Endothelial cell of umbilical vein (primary cell): ENCODE results near the gene TMC1. TPM values are rescaled to one million over a fixed set of nuclear protein-coding genes. Genes with fewer than 3 reads are reported as not detected.

Experiments
- BruUV-seq: library from RNA; stranded (reverse); fragments of 400-500 nt; replicated peaks from 2 replicates; lab custom pipeline; 2021; lab: Mats Ljungman, UMichigan
- CTCF ChIA-PET: fragments of 300-600, 350-600 bp; sonication (Branson Sonifier 250); formaldehyde crosslinking; loops from one replicate; lab custom pipeline; 2021; ENCODE audit warnings: antibody characterized with exemption, inconsistent platforms; lab: Charles Lee
- POLR2A ChIA-PET: fragments of 300-600, 350-600 bp; sonication (Branson Sonifier 250); formaldehyde crosslinking; loops from one replicate; lab custom pipeline; 2021; ENCODE audit warnings: antibody characterized with exemption, inconsistent platforms; lab: Charles Lee
- DNase-seq: peaks from one replicate; pipeline ENCODE4 v3.0.0-alpha.2; 2011; ENCODE audit warnings: low read depth, low spot score
- FAIRE-seq: peaks from 2 replicates; lab custom pipeline; 2011; peaks lifted over from hg19 to GRCh38; lab: Jason Lieb, UNC
- H2AFZ ChIP-seq: 2 replicates; pipeline ENCODE4 v1.6.0; 2012; ENCODE audit warnings: low read depth, low read length, control low read depth, inconsistent platforms
- H3K27ac ChIP-seq: 2 replicates; pipeline ENCODE4 v1.5.1; 2011; ENCODE audit warnings: low read depth, mild to moderate bottlenecking, control low read depth, low read length, moderate library complexity; ENCODE audit not compliant: insufficient read depth
- H3K27me3 ChIP-seq, 2 experiments: 2 replicates each; pipeline versions ENCODE4 v1.6.0 to v1.6.1; 2011; ENCODE audit warnings: low read length in 2 of 2, mixed read lengths in 1 of 2; ENCODE audit not compliant: control insufficient read depth in 2 of 2, insufficient read depth in 2 of 2
- H3K36me3 ChIP-seq, 2 experiments: 2 replicates in 1 of 2; 3 replicates in 1 of 2; pipeline ENCODE4 v1.5.1; 2011; ENCODE audit warnings: low read length in 2 of 2, mild to moderate bottlenecking in 1 of 2, moderate library complexity in 1 of 2; ENCODE audit not compliant: control insufficient read depth in 2 of 2, insufficient read depth in 2 of 2; ENCODE audit errors: extremely low read depth in 1 of 2
- H3K4me1 ChIP-seq: 3 replicates; pipeline ENCODE4 v1.5.1; 2011; ENCODE audit warnings: mild to moderate bottlenecking, low read length; ENCODE audit not compliant: control insufficient read depth, insufficient read depth; ENCODE audit errors: extremely low read depth
- H3K4me2 ChIP-seq: 2 replicates; pipeline ENCODE4 v1.6.1; 2011; ENCODE audit warnings: low read length, control low read depth, mixed read lengths; ENCODE audit not compliant: insufficient read depth
- H3K4me3 ChIP-seq, 3 experiments: fragments of 200-600 bp in 1 of 3; sonication (generic), shearing (Covaris generic) in 1 of 3; replicated peaks in 1 of 3; 2 replicates each; pipeline ENCODE4 v1.5.1; 2011 to 2016; ENCODE audit warnings: control low read depth in 3 of 3, low read length in 3 of 3, mild to moderate bottlenecking in 2 of 3, inconsistent platforms in 1 of 3, low read depth in 1 of 3, moderate library complexity in 1 of 3; ENCODE audit not compliant: insufficient read depth in 1 of 3
- H3K79me2 ChIP-seq: 2 replicates; pipeline ENCODE4 v1.6.0; 2012; ENCODE audit warnings: low read length, inconsistent platforms; ENCODE audit not compliant: control insufficient read depth, insufficient read depth
- H3K9ac ChIP-seq: replicated peaks from 2 replicates; pipeline ENCODE3; 2011; ENCODE audit warnings: low read length, control low read depth; ENCODE audit not compliant: insufficient read depth; ENCODE audit errors: extremely low read depth
- H3K9me1 ChIP-seq: replicated peaks from 3 replicates; pipeline ENCODE4 v1.6.0; 2011; ENCODE audit warnings: mild to moderate bottlenecking, low read length; ENCODE audit not compliant: control insufficient read depth, insufficient read depth; ENCODE audit errors: extremely low read depth
- H3K9me3 ChIP-seq: replicated peaks from 2 replicates; pipeline ENCODE4 v1.5.1; 2012; ENCODE audit warnings: low read length, inconsistent platforms; ENCODE audit not compliant: control insufficient read depth, insufficient read depth
- H4K20me1 ChIP-seq: replicated peaks from 2 replicates; pipeline ENCODE3; 2011; ENCODE audit warnings: mild to moderate bottlenecking, low read length; ENCODE audit not compliant: control insufficient read depth, insufficient read depth; ENCODE audit errors: extremely low read depth
- CTCF ChIP-seq, 2 donors: IDR thresholded peaks; 1 replicate in 1 of 2; 2 replicates in 1 of 2; pipeline ENCODE4 v1.5.1; 2011; ENCODE audit warnings: low read length in 2 of 2, mild to moderate bottlenecking in 2 of 2, moderate library complexity in 2 of 2, control low read depth in 1 of 2, inconsistent platforms in 1 of 2, low read depth in 1 of 2; ENCODE audit not compliant: insufficient read depth in 1 of 2; ENCODE audit errors: extremely low read depth in 1 of 2
- EZH2 ChIP-seq: IDR thresholded peaks from 2 replicates; pipeline ENCODE4 v1.6.1; 2012; ENCODE audit warnings: borderline replicate concordance, low read depth, mild to moderate bottlenecking, moderate library complexity, low read length, inconsistent platforms; ENCODE audit not compliant: severe bottlenecking
- FOS ChIP-seq: IDR thresholded peaks from 2 replicates; pipeline ENCODE4 v1.6.1; 2011; ENCODE audit warnings: mild to moderate bottlenecking, low read length, moderate library complexity, borderline replicate concordance; ENCODE audit not compliant: insufficient read depth
- GATA2 ChIP-seq: IDR thresholded peaks from 2 replicates; pipeline ENCODE4 v1.7.0; 2011; ENCODE audit warnings: low read depth, mild to moderate bottlenecking, moderate library complexity, mixed read lengths, low read length; ENCODE audit not compliant: insufficient read length, insufficient read depth
- JUN ChIP-seq: IDR thresholded peaks from 2 replicates; pipeline ENCODE4 v1.6.1; 2011; ENCODE audit warnings: borderline replicate concordance, low read depth; ENCODE audit not compliant: insufficient read length, insufficient read depth
- MYC ChIP-seq: IDR thresholded peaks from one replicate; pipeline ENCODE4 v1.6.1; 2011; ENCODE audit warnings: mild to moderate bottlenecking, low read depth, low read length
- POLR2A ChIP-seq: IDR thresholded peaks from 2 replicates; pipeline ENCODE4 v1.6.1; 2012; ENCODE audit warnings: low read depth, mild to moderate bottlenecking, control low read depth, low read length
- POLR2AphosphoS5 ChIP-seq: IDR thresholded peaks from 2 replicates; pipeline ENCODE4 v1.6.1; 2012; ENCODE audit warnings: low read depth, mild to moderate bottlenecking, control low read depth, low read length, moderate library complexity; ENCODE audit not compliant: insufficient read depth
- dilution Hi-C: fragments of 300-500 bp; cut with MboI; formaldehyde crosslinking; loops from one replicate; pipeline ENCODE4 v1.15.0; 2019; ENCODE audit warnings: low sequenced_read_pairs; ENCODE audit not compliant: extremely low pct_ligation_motif_present
- intact Hi-C: fragments of 100-400 bp; cut with micrococcal nuclease; formaldehyde crosslinking; loops from one replicate; pipeline ENCODE4 v1.10.0; 2022
- polyA plus RNA-seq, 4 experiments: library from polyadenylated mRNA; depleted of rRNA in 3 of 4; stranded (reverse) in 3 of 4; unstranded in 1 of 4; fragments of >200 nt; gene quantifications; 2 replicates each; pipeline versions ENCODE4 v1.2.1 to v1.2.3, GENCODE V29; 2011 to 2012; ENCODE audit warnings: missing spikeins in 1 of 4
- total RNA-seq: library from RNA; stranded (reverse); gene quantifications from 2 replicates; pipeline ENCODE4 v1.2.3, GENCODE V29; 2021
- TF ChIP-seq, protein P1 (sequence below): IDR thresholded peaks from 2 replicates; pipeline ENCODE4 v1.6.1; 2011; ENCODE audit not compliant: insufficient read depth, insufficient read length

TMC1 gene
- total and polyA plus RNA-seq, 2 donors (not counting 3 experiments of a cell fraction or from before 2014, with no cell fraction given): 1.5 TPM; not detected in 1

DNA sequence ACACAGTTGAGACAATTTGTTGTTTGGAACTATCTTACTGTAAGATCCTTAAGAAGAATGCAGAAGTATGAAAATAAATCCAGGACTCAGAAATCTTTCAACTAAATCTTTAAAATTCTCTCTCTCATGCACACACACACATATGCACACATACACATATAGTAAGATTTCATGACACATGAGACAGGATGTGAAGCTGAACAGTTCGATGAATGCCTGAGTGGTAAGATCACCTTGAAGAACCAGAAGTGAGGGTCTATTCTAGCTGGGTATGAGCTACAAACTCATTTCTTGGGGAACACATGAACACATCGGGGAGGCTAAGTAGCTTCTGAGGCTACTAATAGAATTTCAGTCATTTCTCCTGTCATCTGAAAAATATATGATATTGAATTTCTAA is 153.6 kb downstream of the TMC1 start:
- no peak for FAIRE-seq
- no TSS peak for BruUV-seq
- TF ChIP-seq CTCF (IDR thresholded peaks at IDR 0.05; ENCODE audit: extremely low read depth in 1 of 2, insufficient read depth in 1 of 2, low read depth in 1 of 2, low read length in 2 of 2) (no peak), POLR2A (no peak), POLR2AphosphoS5 (no peak), EZH2 (no peak)
- TF ChIP-seq, protein P1, sequence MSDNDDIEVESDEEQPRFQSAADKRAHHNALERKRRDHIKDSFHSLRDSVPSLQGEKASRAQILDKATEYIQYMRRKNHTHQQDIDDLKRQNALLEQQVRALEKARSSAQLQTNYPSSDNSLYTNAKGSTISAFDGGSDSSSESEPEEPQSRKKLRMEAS: no peak
- Histone ChIP-seq H4K20me1 (no peaks in the 10 kb centered on the region), H3K4me2 (no peak overlapping the region), H3K9me1 (no peaks in the 10 kb centered on the region), H3K4me3 (no peak overlapping the region), H3K9me3 (no peaks in the 10 kb centered on the region), H2AFZ (no peak overlapping the region), H3K4me1 (no peaks in the 10 kb centered on the region), H3K36me3 (no peaks in the 10 kb centered on the region), H3K27ac (no peak overlapping the region), H3K9ac (no peak overlapping the region), H3K79me2 (no peaks in the 10 kb centered on the region), H3K27me3 (peaks cover 2 to 3% of the 10 kb centered on the region in 2 experiments)
- intact Hi-C loops: no loop called here
- POLR2A ChIA-PET: no interaction called here
- no peak for DNase-seq
- dilution Hi-C loops: no loop called here
- CTCF ChIA-PET: no interaction called here

- Histone ChIP-seq H3K4me2 (no peak overlapping the region), H3K9me3 (no peaks in the 10 kb centered on the region), H3K4me3 (no peak overlapping the region), H3K27me3 (peaks cover 2 to 4% of the 10 kb centered on the region in 2 experiments), H2AFZ (no peak overlapping the region), H3K4me1 (no peaks in the 10 kb centered on the region), H3K9ac (no peak overlapping the region), H3K36me3 (no peaks in the 10 kb centered on the region), H3K27ac (no peak overlapping the region), H4K20me1 (no peaks in the 10 kb centered on the region), H3K9me1 (no peaks in the 10 kb centered on the region), H3K79me2 (no peaks in the 10 kb centered on the region)
- dilution Hi-C loops: no loop called here
- ChIA-PET CTCF (no interaction called here), POLR2A (no interaction called here)
- no peak for FAIRE-seq
- no peak for DNase-seq
- no peak for TF ChIP-seq CTCF (IDR thresholded peaks at IDR 0.05; ENCODE audit: extremely low read depth in 1 of 2, insufficient read depth in 1 of 2, low read depth in 1 of 2, low read length in 2 of 2)
- TF ChIP-seq POLR2A: no peak
- TF ChIP-seq, protein P1: no peak
- TF ChIP-seq EZH2: no peak
- no peak for TF ChIP-seq POLR2AphosphoS5
- no peak for TF ChIP-seq GATA2
- no peak for TF ChIP-seq JUN
- TF ChIP-seq FOS: no peak
- TF ChIP-seq MYC: no peak
- BruUV-seq: no TSS peak
- intact Hi-C loops: no loop called here
Measured at GRCh38 chr9:72675586-72675985, 154.2 kb downstream of the TMC1 start.
